Stimulated activated CD4-positive, alpha-beta T cell treated with anti-CD3 and anti-CD28 coated beads, Interleukin-15, amount 100 ng/mL, for 1 hour (primary cell): ENCODE measurements around the gene SPAG17.

Experiments used
- DNase-seq, 2 donors: peaks; one replicate each; pipeline ENCODE4 v3.0.0-alpha.2; 2020; ENCODE audit warnings: low read depth in 1 of 2, low spot score in 1 of 2

Gene SPAG17

DNA sequence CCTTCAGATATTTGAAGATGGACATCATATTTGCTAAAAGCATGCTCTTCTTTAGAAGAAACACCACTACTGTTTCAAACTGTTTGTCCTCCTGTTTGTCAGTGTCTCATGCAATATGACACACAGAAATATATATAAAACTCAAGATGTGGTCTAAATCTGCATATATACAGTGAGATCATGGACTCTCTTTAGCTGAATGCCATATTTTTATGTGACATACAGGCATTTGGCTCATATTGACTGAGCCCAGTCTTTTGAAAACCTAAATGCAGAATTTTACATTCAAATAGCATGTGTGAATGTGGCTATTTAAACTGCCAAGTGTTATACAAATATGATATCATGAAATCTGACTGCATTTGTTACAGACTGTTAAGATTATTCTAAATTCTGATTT, 274.0 kb downstream of the SPAG17 start:
- no peak for DNase-seq

DNA sequence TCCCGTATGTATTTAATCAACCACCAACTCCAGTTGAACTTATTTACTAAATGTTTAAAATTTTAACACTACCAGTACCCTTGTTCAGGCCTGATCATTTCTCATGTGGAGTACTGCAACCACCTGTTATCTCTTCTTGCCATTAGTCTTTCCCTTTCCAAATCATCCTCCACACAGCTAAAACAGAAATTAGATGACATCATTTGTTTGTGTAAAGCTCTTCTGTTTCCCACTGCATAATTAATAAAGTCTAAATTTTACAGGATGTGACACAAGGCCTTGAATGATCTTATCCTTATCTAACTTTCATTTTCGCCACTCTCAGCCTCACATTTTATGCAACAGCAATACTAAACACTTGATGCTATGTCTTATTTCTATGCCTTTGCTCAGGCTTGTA, 280.0 kb downstream of the SPAG17 start:
- DNase-seq, result no peak

DNA sequence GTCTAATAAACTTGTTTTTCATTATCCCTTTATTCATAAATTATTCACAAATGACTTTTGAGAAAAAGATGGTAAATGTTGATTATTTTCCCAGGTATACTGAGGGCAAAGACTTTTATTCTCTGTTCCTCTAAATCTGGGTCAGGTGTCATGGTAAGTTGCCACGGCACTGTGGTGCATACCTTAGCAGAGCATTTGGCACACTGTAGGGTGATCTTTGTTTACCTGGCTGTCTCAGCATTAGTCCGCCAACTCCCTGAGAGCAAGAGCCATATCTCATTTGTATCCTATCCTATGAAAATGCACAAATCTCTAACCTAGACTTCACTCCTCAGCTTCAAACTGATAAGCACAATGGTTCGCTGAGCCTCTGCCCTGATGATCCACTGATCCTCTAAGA, 280.5 kb downstream of the SPAG17 start:
- no peak for DNase-seq
